ENCODE measurements around the gene ACOT11. TPM values are rescaled to one million over a fixed set of nuclear protein-coding genes. Genes with fewer than 3 reads are reported as not detected.

ACOT11 gene
- total RNA-seq, 4 donors from 2014 or later, result 27.1 to 93.0 (median 70.5) TPM

GRCh38 chr1:54643736-54644135, 95.7 kb downstream of the ACOT11 start:
- intact Hi-C loops (cut with DNase I), result no loop called here
- no peaks in the 10 kb centered on the region for H3K4me1 ChIP-seq
- DNase-seq, result no peak
- no peaks in the 10 kb centered on the region for H3K27me3 ChIP-seq
- H3K36me3 ChIP-seq, result no peaks in the 10 kb centered on the region
- TF ChIP-seq, protein P1, sequence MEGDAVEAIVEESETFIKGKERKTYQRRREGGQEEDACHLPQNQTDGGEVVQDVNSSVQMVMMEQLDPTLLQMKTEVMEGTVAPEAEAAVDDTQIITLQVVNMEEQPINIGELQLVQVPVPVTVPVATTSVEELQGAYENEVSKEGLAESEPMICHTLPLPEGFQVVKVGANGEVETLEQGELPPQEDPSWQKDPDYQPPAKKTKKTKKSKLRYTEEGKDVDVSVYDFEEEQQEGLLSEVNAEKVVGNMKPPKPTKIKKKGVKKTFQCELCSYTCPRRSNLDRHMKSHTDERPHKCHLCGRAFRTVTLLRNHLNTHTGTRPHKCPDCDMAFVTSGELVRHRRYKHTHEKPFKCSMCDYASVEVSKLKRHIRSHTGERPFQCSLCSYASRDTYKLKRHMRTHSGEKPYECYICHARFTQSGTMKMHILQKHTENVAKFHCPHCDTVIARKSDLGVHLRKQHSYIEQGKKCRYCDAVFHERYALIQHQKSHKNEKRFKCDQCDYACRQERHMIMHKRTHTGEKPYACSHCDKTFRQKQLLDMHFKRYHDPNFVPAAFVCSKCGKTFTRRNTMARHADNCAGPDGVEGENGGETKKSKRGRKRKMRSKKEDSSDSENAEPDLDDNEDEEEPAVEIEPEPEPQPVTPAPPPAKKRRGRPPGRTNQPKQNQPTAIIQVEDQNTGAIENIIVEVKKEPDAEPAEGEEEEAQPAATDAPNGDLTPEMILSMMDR (IDR thresholded peaks at IDR 0.05), result no peak
- no peak for TF ChIP-seq POLR2A (IDR thresholded peaks at IDR 0.05)
- H3K4me3 ChIP-seq (replicated peaks in 1 of 3), result no peak overlapping the region
- H3K27ac ChIP-seq, result no peak overlapping the region
- H3K9me3 ChIP-seq, result no peaks in the 10 kb centered on the region

GRCh38 chr1:54645806-54646676, 98.0 kb downstream of the ACOT11 start:
- TF ChIP-seq, protein P1 (IDR thresholded peaks at IDR 0.05), result no peak
- TF ChIP-seq POLR2A (IDR thresholded peaks at IDR 0.05), result no peak
- intact Hi-C loops (cut with DNase I), result no loop called here
- Histone ChIP-seq H3K9me3 (no peaks in the 10 kb centered on the region), H3K36me3 (no peaks in the 10 kb centered on the region), H3K4me1 (no peaks in the 10 kb centered on the region), H3K27me3 (no peaks in the 10 kb centered on the region), H3K4me3 (replicated peaks in 1 of 3) (no peak overlapping the region), H3K27ac (no peak overlapping the region)
- no peak for DNase-seq
- 74 to 88% methylated on average over 7 of the region's 7 CpGs for WGBS, 2 donors

DNA sequence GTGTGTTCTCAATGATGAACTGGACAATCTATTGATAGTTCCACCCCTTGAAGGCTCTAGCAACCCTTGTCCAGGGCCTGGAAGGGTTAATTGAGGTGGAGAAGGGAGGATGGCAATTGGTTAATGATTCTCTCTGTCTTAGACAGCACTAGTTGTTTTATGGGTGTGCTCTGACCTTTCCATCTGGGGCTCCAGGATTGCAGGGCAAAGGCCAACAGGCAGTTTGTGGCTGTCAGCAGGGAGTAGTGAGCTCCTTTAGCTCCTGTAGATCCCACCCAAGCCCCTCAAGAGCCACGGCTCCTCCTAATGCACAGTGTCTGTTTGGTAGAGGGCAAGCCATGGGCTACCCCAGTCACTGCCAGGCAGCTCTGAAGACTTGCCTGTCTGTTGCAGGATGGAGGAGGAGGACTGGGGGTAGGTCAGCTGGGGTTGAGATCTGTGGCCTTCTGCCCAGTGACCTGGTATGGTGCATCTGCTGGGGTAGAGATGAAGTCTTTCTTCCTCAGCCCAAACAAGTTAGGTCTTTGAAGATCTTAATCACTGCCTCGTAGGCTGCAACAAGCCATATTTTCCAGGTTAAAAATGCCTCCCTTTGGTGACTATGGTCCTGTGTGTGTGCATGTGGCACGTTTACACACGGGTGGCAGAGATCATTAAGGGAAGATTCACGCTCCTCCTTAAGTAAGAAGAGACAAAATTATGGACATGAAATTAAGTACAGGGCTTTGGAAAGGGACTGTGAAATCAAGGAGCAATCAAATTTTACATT, 101.3 kb downstream of the ACOT11 start:
- no peaks in the 10 kb centered on the region for H3K36me3 ChIP-seq
- H3K27me3 ChIP-seq, result no peaks in the 10 kb centered on the region
- TF ChIP-seq POLR2A (IDR thresholded peaks at IDR 0.05), result no peak
- TF ChIP-seq, protein P1 (IDR thresholded peaks at IDR 0.05), result no peak
- WGBS, 2 donors, result 88 to 93% methylated on average over 5 of the region's 5 CpGs
- intact Hi-C loops (cut with DNase I), result no loop called here
- no peaks in the 10 kb centered on the region for H3K9me3 ChIP-seq
- no peaks in the 10 kb centered on the region for H3K4me1 ChIP-seq
- H3K27ac ChIP-seq, result no peak overlapping the region
- DNase-seq, result no peak
- no peak overlapping the region for H3K4me3 ChIP-seq (replicated peaks in 1 of 3)

DNA sequence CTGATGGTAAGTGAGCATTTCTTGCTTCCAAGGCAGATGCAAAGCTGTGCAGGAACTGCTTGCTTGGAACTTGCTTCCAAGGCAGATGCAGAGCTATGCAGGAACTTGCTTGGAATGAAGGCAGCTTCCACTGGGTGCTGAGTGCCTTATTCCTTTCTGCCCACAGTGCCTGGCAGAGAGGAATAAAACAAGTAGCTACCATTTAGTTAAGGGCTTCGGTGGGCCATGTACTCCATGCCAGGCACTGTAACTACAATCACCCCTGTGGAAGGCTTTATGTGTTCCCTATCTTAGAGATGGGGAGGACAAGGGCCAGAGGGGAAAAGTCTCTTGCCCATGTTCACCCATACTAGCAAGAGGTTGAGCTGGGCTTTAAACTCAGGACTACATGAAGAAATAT, 101.9 kb downstream of the ACOT11 start:
- no peaks in the 10 kb centered on the region for H3K36me3 ChIP-seq
- H3K4me1 ChIP-seq, result no peaks in the 10 kb centered on the region
- H3K4me3 ChIP-seq (replicated peaks in 1 of 3), result no peak overlapping the region
- TF ChIP-seq POLR2A (IDR thresholded peaks at IDR 0.05), result no peak
- TF ChIP-seq, protein P1 (IDR thresholded peaks at IDR 0.05), result no peak
- DNase-seq, result no peak
- H3K9me3 ChIP-seq, result no peaks in the 10 kb centered on the region
- 82 to 100% methylated on average over 1 of the region's 1 CpG for WGBS, 2 donors
- intact Hi-C loops (cut with DNase I), result no loop called here
- no peak overlapping the region for H3K27ac ChIP-seq
- H3K27me3 ChIP-seq, result no peaks in the 10 kb centered on the region

DNA sequence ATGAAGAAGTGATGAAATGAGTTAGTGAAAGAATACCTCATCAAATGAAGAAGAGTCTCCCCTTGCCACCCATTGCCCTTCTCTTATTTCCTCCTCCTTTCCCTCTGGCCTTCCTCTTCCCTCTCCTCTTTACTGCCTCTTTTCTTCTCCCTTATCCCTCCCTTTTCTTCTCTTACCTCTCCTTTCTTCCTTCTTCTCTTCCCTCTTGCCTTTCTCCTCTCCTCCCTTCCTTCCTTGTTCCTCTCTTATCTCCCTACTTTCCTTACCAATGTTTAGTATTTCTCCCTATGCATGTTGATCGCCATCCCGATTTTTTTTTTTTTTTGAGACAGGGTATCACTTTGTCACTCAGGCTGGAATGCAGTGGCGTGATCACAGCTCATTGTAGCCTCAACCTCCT, 102.4 kb downstream of the ACOT11 start:
- Histone ChIP-seq H3K4me3 (replicated peaks in 1 of 3) (no peak overlapping the region), H3K27ac (no peak overlapping the region), H3K27me3 (no peaks in the 10 kb centered on the region), H3K36me3 (no peaks in the 10 kb centered on the region), H3K9me3 (no peaks in the 10 kb centered on the region), H3K4me1 (no peaks in the 10 kb centered on the region)
- intact Hi-C loops (cut with DNase I), result no loop called here
- DNase-seq, result no peak
- 91 to 94% methylated on average over 3 of the region's 3 CpGs for WGBS, 2 donors
- TF ChIP-seq, protein P1 (IDR thresholded peaks at IDR 0.05), result no peak
- no peak for TF ChIP-seq POLR2A (IDR thresholded peaks at IDR 0.05)

All from thyroid gland (tissue), 4 donors.